GM12892 (cell line): Measurements from ENCODE around the gene EML4.

ENCODE experiments used
- POLR2A ChIP-seq: IDR thresholded peaks from 2 replicates; pipeline ENCODE4 v1.6.1; 2011; ENCODE audit warnings: low read depth, low read length, control low read depth
- POLR2AphosphoS5 ChIP-seq: IDR thresholded peaks from 2 replicates; pipeline ENCODE4 v1.6.1; 2011; ENCODE audit warnings: low read depth, low read length, control low read depth
- TAF1 ChIP-seq: IDR thresholded peaks from 2 replicates; pipeline ENCODE4 v1.6.1; 2011; ENCODE audit warnings: low read depth, mild to moderate bottlenecking, control low read depth, low read length, borderline replicate concordance

GRCh38 chr2:42225573-42225972 is 56.4 kb downstream of the EML4 start:
- no peak for TF ChIP-seq POLR2A
- no peak for TF ChIP-seq POLR2AphosphoS5
- no peak for TF ChIP-seq TAF1
